NOMO-1 treated with DMSO at 0.1 percent for 48 hours (cell line): ENCODE results near the gene DYNC1LI2.

Source experiments
- DNase-seq: peaks from one replicate; lab custom pipeline; 2025; ENCODE audit not compliant: unreplicated experiment; lab: John Stamatoyannopoulos, UW

The DYNC1LI2 gene

DNA sequence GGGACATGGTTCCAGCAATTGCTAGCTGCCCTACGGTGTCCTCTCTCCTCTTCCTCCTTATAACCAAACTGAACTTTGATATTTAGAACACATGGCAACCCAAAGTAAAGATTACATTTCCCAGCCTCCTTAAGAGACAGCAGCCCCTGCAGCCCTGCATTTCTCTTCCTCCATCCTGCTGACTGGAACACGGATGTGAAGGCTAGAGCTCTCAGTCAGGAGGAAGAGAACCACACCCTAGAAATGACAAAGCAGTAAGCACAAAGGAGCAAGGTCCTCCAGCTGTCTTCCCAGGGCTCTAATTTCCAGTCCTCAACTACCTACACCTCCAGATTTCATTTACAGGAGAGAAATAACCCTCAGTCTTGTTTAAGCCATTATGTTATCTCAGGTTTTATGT lies 10.9 kb downstream of the DYNC1LI2 start:
- DNase-seq: no peak

DNA sequence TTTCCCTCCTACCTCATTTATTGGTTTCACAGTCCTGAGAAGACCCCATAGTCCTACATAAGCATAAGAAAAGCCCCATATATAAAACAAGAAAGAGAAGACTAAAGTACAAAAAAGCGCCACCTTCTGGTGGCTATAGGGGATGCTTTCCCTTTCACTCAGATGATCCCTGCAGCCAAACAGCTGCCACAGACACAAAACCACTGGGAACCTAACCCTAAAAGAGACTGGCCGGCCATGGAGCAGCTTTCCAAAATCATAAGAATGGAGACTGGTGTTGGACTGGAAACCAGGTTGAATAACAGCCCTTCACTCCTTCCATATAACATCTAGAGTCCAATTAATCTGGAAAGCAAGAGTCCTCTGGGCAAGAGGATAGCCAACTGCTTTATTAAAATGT lies 11.4 kb downstream of the DYNC1LI2 start:
- DNase-seq: peak; percentile 30

DNA sequence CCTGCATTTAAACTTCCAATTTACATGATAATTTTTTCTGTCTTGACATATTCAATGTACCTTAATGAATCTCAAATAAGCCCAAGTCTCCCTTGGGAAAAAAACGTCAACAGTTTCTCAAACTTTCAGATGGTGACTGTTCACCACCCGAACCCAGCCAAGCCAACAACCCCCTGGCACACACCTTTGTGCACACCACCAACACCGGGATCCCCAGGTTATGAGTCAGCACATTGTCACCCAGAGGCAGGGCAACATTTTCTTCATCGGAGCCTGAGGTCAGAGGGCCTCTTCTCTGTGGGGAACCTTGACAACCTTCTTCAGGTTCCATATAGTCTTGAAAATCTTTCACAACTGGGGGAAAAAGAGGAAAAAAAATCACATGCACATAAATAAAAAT lies 15.5 kb downstream of the DYNC1LI2 start:
- DNase-seq: no peak

DNA sequence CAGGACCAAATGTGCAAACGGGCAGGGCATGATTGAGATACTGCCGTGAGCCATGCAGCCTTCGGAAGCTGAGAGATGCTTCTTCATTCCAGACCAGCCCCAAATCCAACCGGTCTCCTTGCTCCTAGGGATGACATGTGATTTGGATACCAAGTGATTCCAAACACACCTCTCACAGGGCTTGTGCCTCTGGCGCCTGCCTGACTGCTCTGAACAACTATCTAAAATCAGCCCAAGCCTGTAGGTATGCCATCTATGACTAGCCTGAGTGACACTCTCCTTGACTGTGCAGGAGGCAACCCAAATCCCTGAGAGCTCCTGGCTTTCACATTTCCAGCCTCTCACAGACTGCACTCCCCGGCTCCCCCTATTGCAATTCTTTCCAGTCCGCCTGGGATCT lies 20.3 kb downstream of the DYNC1LI2 start:
- no peak for DNase-seq

DNA sequence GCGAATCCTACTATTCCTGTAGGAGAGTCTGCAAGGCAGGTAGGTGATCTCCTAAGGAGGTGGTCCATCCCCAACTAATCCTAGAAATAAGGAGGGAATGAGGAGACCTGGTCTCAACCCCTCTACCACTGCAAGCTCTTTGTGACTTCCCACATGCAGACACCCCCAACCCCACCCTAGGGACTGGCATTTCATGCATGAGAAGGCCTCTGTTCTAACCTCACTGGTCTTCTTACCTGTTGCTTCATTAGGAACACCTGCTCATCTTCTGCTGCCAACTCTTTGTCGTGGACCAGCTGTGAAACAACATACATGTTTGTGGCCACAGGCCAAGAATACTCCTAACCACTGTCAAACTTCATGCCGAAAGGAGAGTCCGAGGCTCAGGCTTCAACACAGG lies 22.6 kb downstream of the DYNC1LI2 start:
- DNase-seq: no peak

DNA sequence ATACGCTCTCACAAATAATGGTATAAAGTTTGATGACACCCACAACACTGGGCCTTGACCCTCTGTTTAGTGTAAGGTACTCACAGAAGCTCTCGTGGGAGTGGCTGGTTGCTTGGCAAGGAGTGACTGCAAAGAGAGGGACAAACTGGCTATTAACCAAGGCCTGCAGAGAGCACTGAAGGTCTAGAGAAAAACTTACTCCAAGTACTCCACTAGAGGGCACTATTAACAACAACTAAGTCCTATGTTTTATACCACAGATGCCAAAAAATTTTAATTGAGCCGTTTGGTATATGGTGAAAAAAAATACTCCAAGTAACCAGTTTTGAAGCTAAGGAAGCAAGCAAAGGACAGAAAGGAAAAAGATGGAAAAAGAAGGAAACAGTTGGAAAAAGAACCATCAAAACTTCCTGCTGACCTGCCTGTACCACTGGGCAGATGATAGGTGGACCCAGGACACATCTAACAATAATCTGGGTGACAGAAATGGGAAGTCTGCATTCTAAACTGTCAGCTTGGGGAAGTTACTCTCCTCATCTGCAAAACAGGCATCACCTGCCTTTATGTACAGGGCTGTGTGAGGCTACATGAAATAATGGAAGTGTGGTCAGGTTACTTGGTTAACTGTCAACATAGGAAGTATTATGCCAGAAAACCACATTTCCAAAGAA lies 23.2 kb downstream of the DYNC1LI2 start:
- DNase-seq: peak; percentile 77

DNA sequence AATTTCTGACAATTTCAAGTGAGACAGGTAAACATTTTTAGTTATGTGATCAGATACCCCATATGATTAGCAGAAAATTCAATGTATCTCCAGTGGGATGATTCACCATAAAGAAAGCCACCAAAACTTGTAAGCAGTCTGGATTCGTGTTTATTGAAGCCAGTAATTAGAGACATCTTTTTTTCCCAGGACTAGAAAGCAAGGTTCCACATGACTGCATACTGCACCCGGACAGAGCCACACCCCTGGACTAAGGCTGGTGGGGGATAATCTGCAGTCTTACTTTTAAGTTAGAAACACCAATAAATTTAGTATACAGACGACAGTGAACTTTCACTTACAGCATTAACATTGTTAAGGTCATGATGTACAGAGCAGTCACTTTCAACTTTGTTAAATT lies 30.6 kb downstream of the DYNC1LI2 start:
- DNase-seq: no peak

DNA sequence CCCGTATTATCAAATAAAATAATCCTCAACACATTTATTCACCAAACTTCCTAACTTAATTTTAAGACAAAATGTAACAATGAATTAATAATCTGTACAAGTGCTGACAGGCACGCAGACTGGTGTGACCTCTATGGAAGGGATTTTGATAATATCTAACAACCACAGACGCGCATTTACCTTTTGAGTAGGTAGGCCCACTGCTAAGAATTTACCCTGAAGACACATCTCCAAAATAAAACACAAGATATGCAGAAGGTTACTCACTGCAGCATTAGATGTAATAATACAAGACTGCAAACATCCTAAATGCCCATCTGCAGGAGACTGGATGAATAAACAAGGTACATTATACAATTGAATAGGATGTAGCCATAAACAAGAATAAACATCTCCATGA lies 32.2 kb downstream of the DYNC1LI2 start:
- no peak for DNase-seq

DNA sequence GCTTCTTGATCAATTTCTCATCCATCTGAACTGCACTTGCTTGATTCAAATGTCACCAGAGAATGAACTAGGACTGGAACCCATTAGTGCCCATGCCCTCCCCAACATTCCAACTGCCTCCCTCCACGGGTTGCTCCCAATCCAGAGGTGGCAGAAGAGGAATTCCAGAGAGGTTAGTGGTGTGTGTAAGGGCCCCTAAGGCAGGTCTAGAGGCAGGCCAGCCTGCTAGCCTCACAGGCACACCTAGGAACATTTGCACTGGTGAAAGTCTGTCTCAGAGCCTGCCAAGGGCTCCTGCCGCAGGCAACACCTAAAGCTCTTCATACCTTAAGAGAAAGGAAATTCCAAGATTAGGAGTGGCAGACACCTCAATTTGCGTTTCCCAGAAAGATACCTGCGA lies 33.6 kb downstream of the DYNC1LI2 start:
- no peak for DNase-seq

DNA sequence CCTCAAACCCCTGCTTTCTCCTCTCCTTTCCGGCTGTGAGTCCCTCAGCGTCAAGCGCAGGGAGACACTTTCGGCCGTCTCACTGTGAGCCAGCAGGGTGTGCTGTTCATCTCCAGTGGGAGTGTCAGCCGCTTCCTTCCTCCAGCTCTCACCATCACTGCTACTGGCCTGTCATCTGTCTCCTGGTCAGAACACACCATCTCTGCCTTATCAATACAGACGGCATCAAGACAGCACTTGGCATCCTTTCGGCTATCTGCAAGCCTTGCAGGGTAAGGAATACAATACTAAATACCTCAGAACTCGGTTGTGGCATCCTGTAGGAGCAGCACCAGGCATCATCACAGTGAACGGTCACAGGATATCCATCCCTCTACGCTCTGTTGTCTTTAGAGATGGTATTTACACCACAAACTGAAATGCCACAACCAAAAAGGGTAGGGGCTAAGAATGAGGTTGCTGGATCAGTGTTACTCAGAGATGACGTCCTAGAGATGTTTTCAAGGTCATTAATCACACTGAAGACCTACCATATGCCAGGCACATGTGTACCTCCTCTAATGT lies 34.2 kb downstream of the DYNC1LI2 start:
- DNase-seq: peak; percentile 34

DNA sequence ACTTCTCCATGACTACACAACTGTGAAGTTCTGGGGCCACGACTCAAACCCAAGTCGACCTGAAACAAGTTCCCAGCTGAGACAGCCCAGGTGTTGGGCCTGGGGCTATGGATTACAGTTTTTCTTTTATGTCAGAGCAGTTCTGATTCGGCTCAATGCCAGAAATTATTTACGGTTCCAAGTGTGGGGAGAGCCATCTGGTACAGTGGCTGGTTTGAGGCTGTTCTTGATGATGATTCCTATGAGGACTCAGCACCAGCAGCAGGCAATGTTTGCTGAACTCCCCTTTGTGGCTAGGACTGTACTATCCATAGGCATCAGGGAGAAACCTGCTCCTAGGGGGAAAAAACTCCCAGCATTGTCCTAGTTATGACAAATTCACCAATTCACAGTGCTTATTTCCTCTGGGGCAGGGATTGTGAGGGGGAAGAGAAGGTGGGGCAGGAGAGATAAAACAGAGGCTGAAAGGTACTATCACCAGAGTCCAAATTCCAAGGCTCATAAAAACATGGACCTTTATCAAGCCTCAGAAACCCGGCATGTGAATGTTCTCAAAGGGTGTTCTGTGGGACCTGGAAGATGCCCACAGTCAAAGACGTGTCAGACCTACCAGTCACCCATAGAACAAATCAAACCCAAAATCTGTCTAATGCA lies 36.6 kb downstream of the DYNC1LI2 start:
- no peak for DNase-seq

DNA sequence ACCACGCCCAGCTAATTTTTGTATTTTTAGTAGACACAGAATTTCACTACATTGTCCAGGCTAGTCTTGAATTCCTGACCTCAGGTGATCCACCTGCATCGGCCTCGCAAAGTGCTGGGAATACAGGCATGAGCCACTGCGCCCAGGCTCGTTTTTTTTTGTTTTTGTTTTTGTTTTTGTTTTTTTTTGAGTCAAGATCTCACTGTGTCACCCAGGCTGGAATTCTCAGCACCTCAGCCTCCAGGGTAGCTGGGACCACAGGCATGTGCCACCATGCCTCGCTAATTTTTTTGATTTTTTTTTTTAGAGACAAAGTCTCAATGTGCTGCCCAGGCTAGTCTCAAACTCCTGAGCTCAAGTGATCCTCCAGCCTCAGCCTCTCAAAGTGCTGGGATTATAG lies 37.3 kb downstream of the DYNC1LI2 start:
- DNase-seq: no peak

DNA sequence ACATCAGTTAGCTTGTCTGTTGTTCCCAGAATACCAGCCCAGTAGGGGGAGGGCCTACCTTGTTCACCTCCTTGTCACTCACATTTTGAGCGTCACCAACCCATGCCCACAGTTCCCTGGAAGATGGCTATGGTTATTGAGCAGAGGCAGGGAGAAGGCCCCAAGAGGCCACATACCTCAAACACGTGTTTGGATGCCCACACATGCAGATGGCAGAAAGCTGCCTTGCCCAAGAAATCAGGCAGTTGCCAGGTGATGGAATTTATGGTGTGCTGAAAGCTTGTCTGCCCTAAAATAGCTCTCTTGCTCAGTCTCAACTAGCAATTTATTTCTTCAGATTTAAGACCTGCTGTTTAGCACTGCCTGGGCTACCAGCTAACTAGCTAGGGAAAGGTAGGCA lies 38.3 kb downstream of the DYNC1LI2 start:
- DNase-seq: no peak

DNA sequence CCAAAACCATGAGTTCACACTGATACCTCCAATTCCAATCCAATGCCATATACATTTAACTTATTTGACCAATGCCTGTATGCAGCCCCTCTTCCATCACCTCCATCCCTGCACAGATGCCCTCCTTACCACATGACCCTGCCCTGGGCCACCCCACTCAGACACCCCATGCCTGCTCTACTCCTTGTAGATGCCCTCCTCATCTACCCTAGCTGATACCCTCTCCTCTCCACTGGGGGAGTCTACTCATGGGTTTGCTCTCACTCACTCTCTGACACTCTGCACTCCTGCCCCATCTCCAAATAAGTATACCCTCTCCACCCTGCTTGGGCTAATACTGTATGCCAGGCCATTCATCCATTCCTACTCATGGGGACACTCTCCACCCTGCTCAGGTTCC lies 38.9 kb downstream of the DYNC1LI2 start:
- DNase-seq: no peak

DNA sequence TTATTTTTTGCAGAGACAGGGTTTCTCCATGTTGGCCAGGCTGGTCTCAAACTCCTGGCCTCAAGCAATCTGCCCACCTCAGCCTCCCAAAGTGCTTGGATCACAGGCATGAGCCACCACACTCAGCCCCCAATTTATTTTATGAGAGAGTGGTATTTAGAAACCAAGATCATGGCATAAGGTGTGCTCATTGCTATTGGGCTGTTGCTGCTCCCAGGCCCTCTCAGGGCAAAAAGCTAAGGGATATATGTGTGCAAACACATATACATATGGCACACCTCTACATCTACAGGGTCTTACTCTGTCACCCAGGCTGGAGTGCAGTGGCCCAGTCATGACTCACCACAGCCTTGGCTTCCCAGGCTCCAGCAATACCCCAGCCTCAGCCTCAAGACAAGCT lies 39.8 kb downstream of the DYNC1LI2 start:
- DNase-seq: no peak

DNA sequence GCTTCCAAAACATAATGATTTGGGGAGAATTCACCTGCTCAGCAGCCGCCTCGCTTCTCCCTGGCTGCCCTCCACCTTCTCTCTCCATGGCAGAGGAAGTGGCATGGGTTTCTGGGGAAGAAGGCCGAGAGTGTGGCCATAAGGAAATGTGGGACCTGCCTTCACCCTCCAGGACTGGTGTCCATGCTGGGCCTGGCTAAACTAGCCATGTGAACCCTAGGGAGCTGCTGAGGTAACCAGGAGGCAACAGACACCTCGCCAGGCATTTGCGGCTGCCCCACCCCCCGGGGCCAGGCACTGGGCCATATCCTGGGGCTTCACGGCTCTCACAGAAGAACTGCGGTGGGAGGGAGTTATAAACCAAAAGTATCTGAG lies 44.9 kb downstream of the DYNC1LI2 start:
- DNase-seq: no peak

DNA sequence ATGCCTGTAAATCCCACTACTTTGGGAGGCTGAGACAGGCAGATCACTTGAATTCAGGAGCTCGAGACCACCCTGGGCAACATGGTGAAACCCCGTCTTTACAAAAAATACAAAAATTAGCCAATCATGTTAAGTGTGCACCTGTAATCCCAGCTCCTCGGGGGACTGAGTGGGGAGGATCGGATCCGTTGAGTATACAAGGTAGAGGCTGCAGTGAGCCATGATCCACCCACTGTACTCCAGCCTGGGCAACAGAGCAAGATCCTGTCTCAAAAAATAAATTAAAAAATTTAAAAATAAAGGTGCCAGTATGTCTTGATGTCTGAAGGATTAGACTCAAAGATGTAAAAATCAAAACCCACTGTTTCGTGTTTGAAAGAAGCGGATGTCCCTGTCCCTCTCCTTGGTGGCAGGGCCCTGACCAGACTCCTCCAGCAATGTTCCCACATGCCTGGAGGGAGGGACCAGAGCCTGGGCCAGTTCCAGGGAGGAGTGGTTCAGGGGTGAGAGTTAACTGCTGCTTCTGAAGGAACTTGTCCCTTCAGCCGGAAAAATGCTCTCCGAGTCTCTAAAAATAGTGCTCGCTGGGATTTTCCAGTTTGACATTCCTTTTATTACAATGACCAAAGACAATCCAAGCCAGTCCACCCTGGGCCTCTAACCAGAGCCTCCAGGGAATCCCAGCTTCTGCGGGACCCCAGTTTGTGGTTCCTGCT lies 45.5 kb downstream of the DYNC1LI2 start:
- no peak for DNase-seq

DNA sequence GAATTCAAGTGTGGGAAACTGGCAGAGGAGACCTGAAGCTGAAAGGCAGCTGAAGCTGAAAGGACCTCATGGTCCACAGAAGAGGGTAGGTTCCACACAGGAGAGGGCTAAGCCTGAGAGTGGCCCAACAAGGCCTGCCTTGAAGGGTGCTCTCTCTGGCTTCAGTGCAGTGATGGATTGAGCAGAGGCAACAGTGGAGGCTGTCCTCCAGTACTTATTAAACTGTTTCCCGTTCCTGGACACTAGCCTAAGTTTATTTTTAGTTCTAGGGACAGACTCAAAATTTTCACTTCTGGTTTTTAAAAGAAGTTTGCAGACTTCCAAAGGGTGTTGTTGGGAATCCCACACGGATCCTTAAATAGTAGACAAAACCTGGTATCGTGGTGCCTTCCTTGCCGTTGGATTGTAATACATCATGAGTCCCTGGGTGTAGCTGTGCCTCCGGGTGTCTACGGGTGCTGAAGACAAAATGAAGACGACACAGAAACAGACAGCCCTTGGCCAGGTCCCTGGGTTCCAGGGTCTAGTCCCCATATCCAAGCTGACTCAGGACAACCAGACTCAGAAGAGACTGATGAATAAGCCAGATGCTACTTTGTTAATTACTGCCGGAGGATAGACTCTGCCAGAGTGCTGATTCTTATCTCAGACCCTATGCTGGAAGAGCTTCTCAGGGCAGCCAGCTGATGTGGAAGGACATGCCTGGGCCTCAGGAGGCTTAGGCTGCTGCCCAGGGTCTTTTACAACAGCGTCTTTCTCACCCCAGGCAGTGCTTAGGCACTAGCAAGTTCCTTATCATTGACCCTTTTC lies 47.8 kb downstream of the DYNC1LI2 start:
- DNase-seq: no peak

DNA sequence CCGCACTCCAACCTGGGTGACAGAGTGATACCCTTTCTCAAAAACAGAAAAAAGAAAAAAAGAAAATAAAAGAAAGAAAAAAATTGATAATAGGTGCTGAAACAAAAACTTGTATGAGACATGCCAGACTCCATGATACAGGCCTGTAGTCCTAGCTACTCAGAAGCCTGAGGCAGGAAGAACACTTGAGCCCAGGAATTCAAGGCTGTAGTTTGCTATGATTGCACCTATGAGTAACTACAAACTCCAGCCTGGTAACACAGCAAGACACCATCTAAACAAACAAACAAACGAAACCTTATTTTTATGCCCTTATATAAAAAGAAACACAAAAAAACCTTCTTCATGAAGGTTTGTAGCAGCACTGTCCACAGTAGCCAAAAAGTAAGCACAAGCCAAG lies 49.9 kb downstream of the DYNC1LI2 start:
- DNase-seq: no peak

DNA sequence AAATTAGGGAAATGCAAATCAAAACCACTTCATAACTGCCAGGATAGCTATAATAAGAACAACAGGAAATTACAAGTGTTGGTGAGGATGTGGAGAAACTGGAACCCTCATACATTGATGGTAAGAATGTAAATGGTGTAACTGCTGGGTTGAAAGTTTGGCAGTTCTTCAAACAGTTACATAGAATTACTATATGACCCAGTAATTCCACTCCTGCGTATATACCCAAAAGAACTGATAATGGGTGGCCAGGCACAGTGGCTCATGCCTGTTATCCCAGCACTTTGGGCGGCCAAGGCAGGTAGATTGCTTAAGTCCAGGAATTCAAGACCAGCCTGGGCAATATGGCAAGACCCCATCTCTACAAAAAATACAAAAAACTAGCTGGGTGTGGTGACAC lies 50.4 kb downstream of the DYNC1LI2 start:
- DNase-seq: peak; percentile 43

DNA sequence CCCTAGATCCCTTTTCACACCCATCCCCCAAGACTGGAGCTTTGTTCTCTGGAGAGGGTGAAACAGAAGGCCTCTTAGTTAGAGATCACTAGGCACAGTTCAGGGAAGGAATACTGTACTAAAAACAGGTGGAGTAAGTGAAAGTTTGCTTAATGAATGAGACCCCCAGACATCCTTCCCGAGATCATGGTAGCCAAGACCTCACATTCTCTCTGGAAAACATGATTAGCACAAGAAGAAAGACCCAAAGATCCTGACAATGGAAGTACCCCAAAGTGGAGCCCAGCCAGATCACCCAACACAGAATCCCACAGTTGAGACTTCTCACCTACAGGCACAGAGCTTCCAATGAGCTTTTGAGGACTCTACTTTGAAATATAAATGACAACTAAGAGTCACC lies 51.5 kb downstream of the DYNC1LI2 start:
- no peak for DNase-seq
